HFF-Myc (cell line): ENCODE measurements around the gene CAMK2B.

Experiments used
- DNase-seq: peaks from one replicate; pipeline ENCODE4 v3.0.0-alpha.2; 2011; ENCODE audit warnings: low read depth; ENCODE audit errors: extremely low read depth
- H3K4me3 ChIP-seq: replicated peaks from 2 replicates; pipeline ENCODE4 v1.5.1; 2011; ENCODE audit warnings: low read depth, mild to moderate bottlenecking, control low read depth, low read length
- TF ChIP-seq, protein P1 (sequence below): IDR thresholded peaks from 2 replicates; pipeline ENCODE4 v1.5.1; 2012; ENCODE audit warnings: mild to moderate bottlenecking, low read depth, low read length, control low read depth; ENCODE audit errors: missing control alignments

Gene CAMK2B

DNA sequence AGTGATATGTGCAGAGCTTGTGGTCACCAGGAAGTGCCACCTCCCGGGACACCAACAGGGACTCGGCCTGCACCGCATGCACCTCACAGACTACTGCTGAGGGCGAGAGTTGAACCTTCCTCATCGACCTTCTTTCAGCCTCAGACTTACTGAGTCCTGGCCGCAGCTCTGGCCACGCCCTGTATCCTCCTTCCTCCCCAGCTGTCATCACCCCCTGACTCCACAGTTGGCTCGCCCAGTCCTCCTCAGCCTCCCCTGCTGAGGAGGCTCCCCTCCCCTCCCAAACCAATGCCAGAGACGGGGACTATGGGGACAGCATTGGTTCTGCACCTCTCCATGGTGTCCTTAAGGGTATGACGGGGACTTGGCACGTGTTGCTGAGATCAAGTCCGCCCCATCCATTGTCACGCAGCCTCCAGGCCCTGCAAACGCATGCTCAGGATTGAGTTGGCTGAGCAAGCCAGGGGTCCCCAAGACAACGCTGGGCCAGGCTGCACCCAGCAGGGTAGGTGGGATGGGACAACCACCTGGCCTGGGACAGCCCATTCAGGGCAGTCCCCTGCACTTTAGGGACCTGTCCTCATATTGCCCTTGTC lies 75.7 kb downstream of the CAMK2B start:
- DNase-seq: no peak
- TF ChIP-seq, protein P1, sequence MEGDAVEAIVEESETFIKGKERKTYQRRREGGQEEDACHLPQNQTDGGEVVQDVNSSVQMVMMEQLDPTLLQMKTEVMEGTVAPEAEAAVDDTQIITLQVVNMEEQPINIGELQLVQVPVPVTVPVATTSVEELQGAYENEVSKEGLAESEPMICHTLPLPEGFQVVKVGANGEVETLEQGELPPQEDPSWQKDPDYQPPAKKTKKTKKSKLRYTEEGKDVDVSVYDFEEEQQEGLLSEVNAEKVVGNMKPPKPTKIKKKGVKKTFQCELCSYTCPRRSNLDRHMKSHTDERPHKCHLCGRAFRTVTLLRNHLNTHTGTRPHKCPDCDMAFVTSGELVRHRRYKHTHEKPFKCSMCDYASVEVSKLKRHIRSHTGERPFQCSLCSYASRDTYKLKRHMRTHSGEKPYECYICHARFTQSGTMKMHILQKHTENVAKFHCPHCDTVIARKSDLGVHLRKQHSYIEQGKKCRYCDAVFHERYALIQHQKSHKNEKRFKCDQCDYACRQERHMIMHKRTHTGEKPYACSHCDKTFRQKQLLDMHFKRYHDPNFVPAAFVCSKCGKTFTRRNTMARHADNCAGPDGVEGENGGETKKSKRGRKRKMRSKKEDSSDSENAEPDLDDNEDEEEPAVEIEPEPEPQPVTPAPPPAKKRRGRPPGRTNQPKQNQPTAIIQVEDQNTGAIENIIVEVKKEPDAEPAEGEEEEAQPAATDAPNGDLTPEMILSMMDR: no peak
- H3K4me3 ChIP-seq: no peak overlapping the region

DNA sequence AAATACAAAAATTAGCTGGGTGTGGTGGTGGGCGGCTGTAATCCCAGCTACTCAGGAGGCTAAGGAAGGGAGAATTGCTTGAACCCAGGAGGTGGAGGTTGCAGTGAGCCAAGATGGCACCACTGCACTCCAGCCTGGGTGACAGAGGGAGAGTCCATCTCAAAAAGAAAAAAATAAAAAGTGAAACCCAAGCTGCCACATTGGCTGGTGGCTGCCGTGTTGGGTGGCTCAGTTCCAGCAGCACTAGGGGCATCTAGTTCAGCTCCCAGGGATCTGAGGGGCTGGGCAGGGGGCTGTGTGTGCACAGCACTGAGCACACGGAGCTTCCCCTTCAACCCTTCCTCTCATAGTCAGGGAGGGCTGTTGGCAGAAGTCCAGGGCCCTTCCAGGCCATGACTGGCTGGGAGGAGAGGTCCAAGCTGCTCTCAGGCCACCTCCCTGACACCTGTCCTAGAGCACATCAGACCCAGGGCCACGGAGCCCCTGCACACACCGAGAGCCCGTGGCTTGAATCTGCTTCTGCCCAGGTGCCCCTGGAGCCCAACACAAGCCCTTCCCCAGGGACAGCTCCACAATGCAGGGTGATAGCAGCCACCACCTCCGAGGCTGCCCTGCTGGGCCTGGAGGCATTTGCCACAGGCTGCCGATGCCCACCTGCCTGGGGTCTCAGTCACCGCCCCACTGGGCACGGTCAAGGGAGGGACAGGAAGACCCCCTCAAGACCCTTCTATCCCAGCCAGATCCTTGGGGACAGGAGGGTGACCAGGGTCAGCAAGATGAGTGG lies 77.3 kb downstream of the CAMK2B start:
- H3K4me3 ChIP-seq: no peak overlapping the region
- no peak for DNase-seq
- TF ChIP-seq, protein P1: no peak

DNA sequence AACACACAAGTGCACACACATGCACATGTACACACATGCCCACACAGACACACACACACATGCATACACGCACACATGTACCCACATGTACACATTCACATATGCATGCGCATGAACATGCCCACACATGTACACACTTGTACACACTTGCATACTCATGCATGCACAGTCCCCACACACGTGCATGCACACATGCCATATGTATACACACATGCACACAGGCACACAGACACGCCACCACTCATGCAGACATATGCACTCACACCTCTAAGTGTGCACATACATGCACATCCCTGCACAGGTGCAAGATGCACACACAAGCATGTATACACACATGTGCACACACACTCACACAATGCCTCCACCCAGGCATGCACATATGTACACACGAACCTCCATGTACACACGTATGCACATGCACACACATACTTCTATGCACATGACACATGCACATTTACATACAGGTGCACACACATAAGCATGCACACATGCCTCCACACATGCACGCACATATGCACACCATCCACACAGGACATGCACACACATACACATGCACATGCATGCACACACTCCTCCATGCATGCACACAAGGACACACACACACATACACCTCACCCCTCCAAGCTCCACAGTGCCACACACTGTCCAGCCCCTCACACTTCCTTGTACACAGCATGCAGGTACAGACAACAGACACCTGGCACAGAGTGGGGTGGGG lies 78.8 kb downstream of the CAMK2B start:
- no peak overlapping the region for H3K4me3 ChIP-seq
- TF ChIP-seq, protein P1: no peak
- DNase-seq: no peak

DNA sequence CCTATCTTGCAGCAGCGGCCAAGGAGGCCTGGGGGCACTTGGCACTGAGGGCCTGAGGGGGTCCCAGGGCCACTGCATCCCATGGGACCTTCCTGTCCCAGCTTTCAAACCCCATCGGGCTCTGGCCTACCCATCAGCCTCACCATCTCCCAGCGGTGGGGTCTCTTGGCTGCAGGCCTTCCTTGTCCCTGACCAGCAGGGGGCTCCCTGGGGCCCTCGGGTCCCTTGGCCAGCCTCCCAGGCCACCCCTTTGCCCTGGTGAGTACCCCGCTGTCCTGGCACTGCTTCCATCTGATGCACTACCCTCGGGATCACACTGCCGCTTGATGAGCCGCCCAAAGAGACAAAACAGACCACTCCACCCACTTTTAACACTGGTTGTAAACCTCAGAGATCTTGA lies 81.1 kb downstream of the CAMK2B start:
- H3K4me3 ChIP-seq: no peak overlapping the region
- DNase-seq: no peak
- TF ChIP-seq, protein P1: peak; percentile 59

DNA sequence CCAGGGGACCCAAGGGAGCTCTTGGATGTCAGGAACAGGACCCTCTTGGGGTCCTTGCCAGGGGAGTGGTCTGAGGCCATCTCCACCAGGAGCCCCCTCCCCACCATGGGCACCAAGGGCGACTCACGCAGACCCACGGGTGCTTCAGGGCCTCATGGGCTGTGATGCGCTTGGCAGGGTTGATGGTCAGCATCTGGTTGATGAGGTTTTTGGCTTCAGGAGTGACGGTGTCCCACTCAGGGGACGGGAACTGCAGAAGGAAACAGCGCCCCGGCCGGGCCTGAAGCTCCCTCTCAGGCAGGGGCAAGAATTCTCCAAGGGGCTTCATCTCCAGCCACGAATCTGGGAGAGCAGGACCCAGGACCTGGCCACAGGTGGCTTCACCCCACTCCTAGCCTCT lies 83.3 kb downstream of the CAMK2B start:
- no peak overlapping the region for H3K4me3 ChIP-seq
- TF ChIP-seq, protein P1: no peak
- DNase-seq: no peak

DNA sequence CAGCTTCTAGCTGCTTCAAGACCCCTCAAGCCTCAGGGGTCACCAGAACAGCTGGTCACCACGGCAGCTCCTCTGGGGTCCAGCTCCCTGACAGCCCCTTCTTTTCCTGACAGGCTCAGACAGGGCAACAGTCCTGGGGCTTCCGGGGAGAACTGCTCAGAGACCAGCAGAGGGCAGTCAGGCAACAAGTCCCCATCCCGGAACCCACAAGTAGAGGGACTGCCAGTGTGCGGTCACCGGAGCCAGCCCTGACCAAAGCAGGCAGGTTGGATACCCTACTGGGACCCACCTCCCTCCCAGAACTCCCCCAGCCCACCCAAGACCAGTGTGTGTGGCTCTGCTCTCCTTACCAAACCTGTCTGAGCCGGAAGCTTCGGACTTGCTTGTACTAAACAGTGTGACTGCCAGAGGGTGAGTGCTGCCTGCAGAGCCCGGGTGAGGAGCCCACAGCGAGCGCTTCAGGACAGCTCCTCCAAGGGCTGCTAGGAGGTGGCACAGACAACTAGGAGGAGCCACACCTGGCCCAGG lies 84.3 kb downstream of the CAMK2B start:
- no peak overlapping the region for H3K4me3 ChIP-seq
- peak; percentile 39 for DNase-seq
- TF ChIP-seq, protein P1: peak; percentile 85
